SW 1271 (cell line): ENCODE results near the gene MYL6.

Experiments used
- DNase-seq, 2 experiments: peaks; one replicate each; lab custom pipeline; 2025; lab: John Stamatoyannopoulos, UW

Gene MYL6

GRCh38 chr12:56129206-56129941 lies 28.8 kb upstream of the MYL6 start:
- peak in 1 of 2 experiments; percentile 65 for DNase-seq

GRCh38 chr12:56129942-56130495 lies 28.1 kb upstream of the MYL6 start:
- no peak for DNase-seq

GRCh38 chr12:56130876-56131275 lies 27.3 kb upstream of the MYL6 start:
- DNase-seq = no peak

- no peak for DNase-seq
Measured at GRCh38 chr12:56134897-56135296, 23.3 kb upstream of the MYL6 start.

GRCh38 chr12:56137853-56138571 lies 20.1 kb upstream of the MYL6 start:
- no peak for DNase-seq

GRCh38 chr12:56141946-56142784 lies 16.0 kb upstream of the MYL6 start:
- DNase-seq = no peak

GRCh38 chr12:56143217-56143616 lies 14.9 kb upstream of the MYL6 start:
- no peak for DNase-seq

GRCh38 chr12:56143870-56144269 lies 14.3 kb upstream of the MYL6 start:
- no peak for DNase-seq

GRCh38 chr12:56145217-56145616 lies 12.9 kb upstream of the MYL6 start:
- no peak for DNase-seq

GRCh38 chr12:56146492-56147460 lies 11.4 kb upstream of the MYL6 start:
- no peak for DNase-seq

GRCh38 chr12:56150563-56150962 lies 7.6 kb upstream of the MYL6 start:
- no peak for DNase-seq

- DNase-seq = peak; percentile 38 to 55
Measured at GRCh38 chr12:56151672-56152131, 6.5 kb upstream of the MYL6 start.

GRCh38 chr12:56152132-56152755 lies 5.9 kb upstream of the MYL6 start, which contains the start of gene MYL6B:
Gene MYL6B (plus strand): TSS chr12:56152587. CDS start chr12:56153919, 1,332 bp downstream.
- DNase-seq = peak; percentile 79 to 93

GRCh38 chr12:56152756-56153677 lies 5.1 kb upstream of the MYL6 start:
- DNase-seq = no peak

GRCh38 chr12:56153678-56154065 lies 4.5 kb upstream of the MYL6 start:
- DNase-seq = no peak

- DNase-seq = no peak
Measured at GRCh38 chr12:56154246-56154771, 3.9 kb upstream of the MYL6 start.

- no peak for DNase-seq
Measured at GRCh38 chr12:56154818-56155217, 3.3 kb upstream of the MYL6 start.

GRCh38 chr12:56155256-56155845 lies 2.8 kb upstream of the MYL6 start:
- DNase-seq = no peak
